PC-3 (cell line): ENCODE results near the gene ZNF277. TPM values are rescaled to one million over a fixed set of nuclear protein-coding genes. Genes with fewer than 3 reads are reported as not detected.
A peak's percentile ranks its signal among the peaks of the same experiment; 100 is the strongest.

Source experiments
- ATAC-seq: fragments of 200-7000 bp; cut with Tn5 transposase; 2 replicates; pipeline ENCODE4 v1.9.1; 2020; ENCODE audit warnings: mild to moderate bottlenecking, moderate library complexity
- BruUV-seq: library from RNA; stranded (reverse); fragments of 400-500 nt; replicated peaks from 2 replicates; lab custom pipeline; 2021; lab: Mats Ljungman, UMichigan
- CTCF ChIA-PET: fragments of 300-600 bp; sonication (Branson Sonifier 250); formaldehyde crosslinking; loops from one replicate; lab custom pipeline; 2022; ENCODE audit warnings: antibody characterized with exemption; lab: Charles Lee
- POLR2A ChIA-PET: fragments of 300-600 bp; sonication (Branson Sonifier 250); formaldehyde crosslinking; loops from one replicate; lab custom pipeline; 2022; ENCODE audit warnings: antibody characterized with exemption; ENCODE audit not compliant: unreplicated experiment; lab: Charles Lee
- DNase-seq: peaks from one replicate; pipeline ENCODE4 v3.0.0-alpha.2; 2015
- H2AFZ ChIP-seq: fragments of 300-600 bp; sonication (generic); 2 replicates; pipeline ENCODE4 v1.6.0; 2016; ENCODE audit warnings: antibody characterized with exemption, low read length
- H3F3A ChIP-seq: fragments of 300-600 bp; sonication (generic); one replicate; pipeline ENCODE4 v1.6.0; 2017; ENCODE audit warnings: antibody characterized with exemption, low read length, control low read depth, mild to moderate bottlenecking; ENCODE audit not compliant: unreplicated experiment
- H3K27ac ChIP-seq: fragments of 300-600 bp; sonication (generic); 2 replicates; pipeline ENCODE4 v1.5.1; 2016; ENCODE audit warnings: mild to moderate bottlenecking, low read length
- H3K27me3 ChIP-seq: fragments of 300-600 bp; sonication (generic); 2 replicates; pipeline ENCODE4 v1.6.1; 2016; ENCODE audit warnings: low read length, mixed read lengths
- H3K36me3 ChIP-seq: fragments of 300-600 bp; sonication (generic); 2 replicates; pipeline ENCODE4 v1.6.1; 2016; ENCODE audit warnings: low read depth, mixed run types, low read length, mixed read lengths
- H3K4me1 ChIP-seq: fragments of 300-600 bp; sonication (generic); 2 replicates; pipeline ENCODE4 v1.5.1; 2016; ENCODE audit warnings: low read length; ENCODE audit not compliant: insufficient read depth
- H3K4me2 ChIP-seq: fragments of 300-600 bp; sonication (generic); 2 replicates; pipeline ENCODE4 v1.6.0; 2016; ENCODE audit warnings: low read length
- H3K4me3 ChIP-seq: fragments of 300-600 bp; sonication (generic); 2 replicates; pipeline ENCODE4 v1.5.1; 2016; ENCODE audit warnings: mild to moderate bottlenecking, low read length, mixed read lengths
- H3K79me2 ChIP-seq: fragments of 300-600 bp; sonication (generic); 2 replicates; pipeline ENCODE4 v1.6.1; 2017; ENCODE audit warnings: low read length, mixed read lengths
- H3K9ac ChIP-seq: fragments of 300-600 bp; sonication (generic); 2 replicates; pipeline ENCODE4 v1.6.0; 2016; ENCODE audit warnings: mild to moderate bottlenecking, low read length
- H3K9me2 ChIP-seq: fragments of 300-600 bp; sonication (generic); replicated peaks from 2 replicates; pipeline ENCODE4 v1.6.1; 2016; ENCODE audit warnings: mixed run types, low read length, mixed read lengths
- H3K9me3 ChIP-seq: fragments of 300-600 bp; sonication (generic); 2 replicates; pipeline ENCODE4 v1.6.1; 2016; ENCODE audit warnings: low read length, mixed read lengths
- H4K20me1 ChIP-seq: fragments of 300-600 bp; sonication (generic); 2 replicates; pipeline ENCODE4 v1.6.1; 2016; ENCODE audit warnings: low read length, mixed read lengths
- CTCF ChIP-seq: fragments of 300-600 bp; sonication (generic); conservative IDR thresholded peaks from 2 replicates; pipeline ENCODE4 v1.5.1; 2017; ENCODE audit warnings: antibody characterized with exemption, low read depth, mild to moderate bottlenecking, low read length
- EZH2 ChIP-seq: fragments of 300-600 bp; sonication (generic); IDR thresholded peaks from one replicate; pipeline ENCODE4 v1.6.1; 2017; ENCODE audit warnings: antibody characterized with exemption, mild to moderate bottlenecking, low read length; ENCODE audit not compliant: unreplicated experiment
- EZH2phosphoT487 ChIP-seq: fragments of 300-600 bp; sonication (generic); IDR thresholded peaks from 2 replicates; pipeline ENCODE4 v1.6.1; 2018; ENCODE audit warnings: mild to moderate bottlenecking, antibody characterized with exemption, low read length, borderline replicate concordance
- intact Hi-C: fragments of 100-400 bp; cut with micrococcal nuclease; formaldehyde crosslinking; loops from 2 replicates; pipeline ENCODE4 v1.9.0; 2023
- total RNA-seq: library from RNA; depleted of rRNA; stranded (reverse); fragments of >200 nt; gene quantifications from 2 replicates; pipeline ENCODE4 v1.2.3, GENCODE V29; 2014

The ZNF277 gene
- total RNA-seq, 1 experiment from 2014 or later = 14.0 TPM

- no peaks in the 10 kb centered on the region for H3K27me3 ChIP-seq
- BruUV-seq = no TSS peak
- no peak overlapping the region for H3K9ac ChIP-seq
- POLR2A ChIA-PET = no interaction called here
- no peaks in the 10 kb centered on the region for H3K36me3 ChIP-seq
- peak; percentile 58 for DNase-seq
- H3K79me2 ChIP-seq = peaks cover 54% of the 10 kb centered on the region
- no peak overlapping the region for H3K27ac ChIP-seq
- intact Hi-C loops = no loop called here
- peak overlapping the region; percentile 39 for H3K4me2 ChIP-seq
- ATAC-seq = peak; percentile 33
- no peaks in the 10 kb centered on the region for H3F3A ChIP-seq
- H3K4me3 ChIP-seq = no peak overlapping the region
- peaks cover 33% of the 10 kb centered on the region for H3K4me1 ChIP-seq
- H3K9me2 ChIP-seq = no peaks in the 10 kb centered on the region
- 0 out of 2 replicates have a peak, but pooled peaks cover 8% of the 10 kb centered on the region for H4K20me1 ChIP-seq
- CTCF ChIA-PET = no interaction called here
- TF ChIP-seq CTCF (no peak), EZH2 (no peak), EZH2phosphoT487 (no peak)
- H2AFZ ChIP-seq = no peak overlapping the region
- H3K9me3 ChIP-seq = no peaks in the 10 kb centered on the region
Observed at GRCh38 chr7:112162142-112162766, 44.2 kb upstream of the ZNF277 start.

- H3K27ac ChIP-seq = no peak overlapping the region
- H3K9me2 ChIP-seq = no peaks in the 10 kb centered on the region
- 0 out of 2 replicates have a peak, but pooled peaks cover 8% of the 10 kb centered on the region for H4K20me1 ChIP-seq
- peaks cover 50% of the 10 kb centered on the region for H3K79me2 ChIP-seq
- CTCF ChIA-PET = no interaction called here
- no peaks in the 10 kb centered on the region for H3F3A ChIP-seq
- no peaks in the 10 kb centered on the region for H3K27me3 ChIP-seq
- no peak for TF ChIP-seq EZH2
- no peak for TF ChIP-seq EZH2phosphoT487
- TF ChIP-seq CTCF = no peak
- peaks cover 32% of the 10 kb centered on the region for H3K4me1 ChIP-seq
- no peaks in the 10 kb centered on the region for H3K36me3 ChIP-seq
- no TSS peak for BruUV-seq
- peak overlapping the region; percentile 39 for H3K4me2 ChIP-seq
- H3K4me3 ChIP-seq = no peak overlapping the region
- H2AFZ ChIP-seq = no peak overlapping the region
- intact Hi-C loops = no loop called here
- H3K9me3 ChIP-seq = no peaks in the 10 kb centered on the region
- H3K9ac ChIP-seq = no peak overlapping the region
- DNase-seq (no peak), ATAC-seq (no peak)
- POLR2A ChIA-PET = no interaction called here
Observed at GRCh38 chr7:112162784-112163506, 43.5 kb upstream of the ZNF277 start.

- no peak overlapping the region for H3K4me3 ChIP-seq
- H3K9me3 ChIP-seq = no peaks in the 10 kb centered on the region
- no peaks in the 10 kb centered on the region for H3F3A ChIP-seq
- no peaks in the 10 kb centered on the region for H3K9me2 ChIP-seq
- H3K36me3 ChIP-seq = no peaks in the 10 kb centered on the region
- BruUV-seq = no TSS peak
- POLR2A ChIA-PET = no interaction called here
- peaks cover 38% of the 10 kb centered on the region for H3K79me2 ChIP-seq
- CTCF ChIA-PET = no interaction called here
- DNase-seq = no peak
- intact Hi-C loops = no loop called here
- no peak overlapping the region for H2AFZ ChIP-seq
- H3K9ac ChIP-seq = no peak overlapping the region
- no peak for ATAC-seq
- H3K27ac ChIP-seq = no peak overlapping the region
- no peak overlapping the region for H3K4me2 ChIP-seq
- H4K20me1 ChIP-seq = no peaks in the 10 kb centered on the region
- TF ChIP-seq CTCF (no peak), EZH2 (no peak), EZH2phosphoT487 (no peak)
- peaks cover 12% of the 10 kb centered on the region for H3K4me1 ChIP-seq
- no peaks in the 10 kb centered on the region for H3K27me3 ChIP-seq
Observed at GRCh38 chr7:112167147-112167546, 39.3 kb upstream of the ZNF277 start.
